Stimulated activated CD4-positive, alpha-beta T cell treated with anti-CD3 and anti-CD28 coated beads, Interleukin-12 subunit alpha, Interleukin-12 subunit beta, amount 100 ng/mL, for 48 hours (primary cell): ENCODE results near the gene SLC25A33.
"Not testable (repeated sequence)": the region's sequence is repeated elsewhere in the genome, so short reads cannot be mapped to it uniquely, and the experiment has no call there.

Experiments
- DNase-seq, 3 donors: peaks; one replicate each; pipeline ENCODE4 v3.0.0-alpha.2; 2020; ENCODE audit warnings: low read depth in 2 of 3, low spot score in 1 of 3

The SLC25A33 gene, protein sequence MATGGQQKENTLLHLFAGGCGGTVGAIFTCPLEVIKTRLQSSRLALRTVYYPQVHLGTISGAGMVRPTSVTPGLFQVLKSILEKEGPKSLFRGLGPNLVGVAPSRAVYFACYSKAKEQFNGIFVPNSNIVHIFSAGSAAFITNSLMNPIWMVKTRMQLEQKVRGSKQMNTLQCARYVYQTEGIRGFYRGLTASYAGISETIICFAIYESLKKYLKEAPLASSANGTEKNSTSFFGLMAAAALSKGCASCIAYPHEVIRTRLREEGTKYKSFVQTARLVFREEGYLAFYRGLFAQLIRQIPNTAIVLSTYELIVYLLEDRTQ

GRCh38 chr1:9539165-9539828 lies at the start of gene SLC25A33:
TSS of gene SLC25A33 (plus strand) at chr1:9539465. CDS start at chr1:9539692, 227 bp downstream.
- DNase-seq, result peak; percentile 97 to 99 (median 98)

- peak; percentile 70 to 90 (median 79) for DNase-seq
Observed at GRCh38 chr1:9490605-9491339, 48.5 kb upstream of the SLC25A33 start.

- DNase-seq, result no peak
Observed at GRCh38 chr1:9493326-9493725, 45.9 kb upstream of the SLC25A33 start.

- peak; percentile 41 to 60 (median 57) for DNase-seq
Observed at GRCh38 chr1:9494936-9495758, 44.1 kb upstream of the SLC25A33 start.

- no peak for DNase-seq
Observed at GRCh38 chr1:9495854-9496374, 43.4 kb upstream of the SLC25A33 start.

GRCh38 chr1:9500756-9501754 lies 38.2 kb upstream of the SLC25A33 start:
- no peak for DNase-seq

GRCh38 chr1:9503001-9503675 lies 36.1 kb upstream of the SLC25A33 start:
- no peak for DNase-seq

DNA sequence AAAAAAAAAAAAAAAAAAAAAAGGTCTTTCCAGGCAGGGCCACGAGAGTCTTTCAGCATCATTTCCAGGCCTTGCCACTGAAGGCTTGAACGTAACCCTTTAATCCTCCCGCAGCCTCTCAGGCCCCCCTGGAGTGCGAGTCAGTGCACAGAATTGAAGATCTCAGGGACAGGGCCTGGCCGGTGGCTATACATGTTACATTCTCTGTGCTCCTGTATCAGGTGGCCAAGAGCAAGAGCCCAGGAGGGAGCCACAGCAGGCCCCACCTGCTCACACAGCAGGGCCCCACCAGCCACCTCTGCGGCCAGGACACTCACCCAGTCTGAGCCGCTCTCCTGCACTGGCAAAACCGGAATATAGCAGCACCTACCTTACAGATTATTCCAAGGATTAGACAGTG lies 34.1 kb upstream of the SLC25A33 start:
- DNase-seq, result no peak

DNA sequence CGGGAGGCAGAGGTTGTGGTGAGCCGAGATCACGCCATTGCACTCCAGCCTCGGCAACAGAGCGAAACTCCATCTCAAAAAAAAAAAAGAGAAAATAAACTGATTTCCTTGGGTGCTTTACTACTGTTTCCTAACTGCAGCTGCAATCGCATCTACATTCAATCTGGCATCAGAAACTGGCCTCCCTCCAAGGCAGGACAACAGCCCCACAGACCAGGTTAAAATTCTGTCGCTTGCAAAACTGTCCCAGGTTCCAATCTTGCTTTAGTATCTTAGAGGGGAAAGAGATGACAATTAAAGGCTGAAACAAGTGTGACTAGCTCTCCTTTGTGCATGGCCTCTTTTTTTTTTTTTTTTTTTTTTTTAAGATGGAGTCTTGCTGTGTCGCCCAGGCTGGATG lies 32.4 kb upstream of the SLC25A33 start:
- DNase-seq, result no peak

DNA sequence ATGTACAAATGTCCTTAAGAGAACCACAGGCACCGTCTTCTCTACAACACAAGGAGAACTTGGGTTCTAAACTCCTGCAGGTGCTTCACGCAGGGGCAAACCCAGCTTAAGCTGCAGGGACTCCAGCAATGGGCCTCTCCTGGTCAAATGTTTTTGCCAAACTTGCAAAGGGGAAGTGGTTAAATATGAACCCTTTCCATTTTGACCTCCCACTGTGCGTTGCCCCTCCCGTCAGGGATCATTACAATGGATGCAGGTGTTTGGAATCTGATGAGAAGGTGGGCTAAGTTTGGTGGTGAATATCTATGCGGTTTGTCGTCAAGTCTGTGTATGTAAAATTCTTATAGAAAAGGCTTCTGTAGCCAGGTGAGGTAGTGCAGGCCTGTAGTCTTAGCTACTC lies 29.1 kb upstream of the SLC25A33 start:
- DNase-seq, result no peak

DNA sequence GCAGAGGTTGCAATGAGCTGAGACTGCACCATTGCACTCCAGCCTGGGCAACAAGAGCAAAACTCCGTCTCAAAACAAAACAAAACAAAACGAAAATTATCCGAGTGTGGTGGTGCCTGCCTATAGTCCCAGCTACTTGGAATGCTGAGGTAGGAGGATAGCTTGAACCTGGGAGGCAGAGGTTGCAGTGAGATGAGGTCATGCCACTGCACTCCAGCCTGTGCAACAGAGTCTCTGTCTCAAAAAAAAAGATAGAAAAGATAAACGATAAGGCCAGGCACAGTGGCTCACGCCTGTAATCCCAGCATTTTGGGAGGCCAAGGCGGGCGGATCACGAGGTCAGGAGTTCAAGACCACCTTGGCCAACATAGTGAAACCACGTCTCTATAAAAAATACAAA lies 23.7 kb upstream of the SLC25A33 start:
- not testable (repeated sequence) for DNase-seq

DNA sequence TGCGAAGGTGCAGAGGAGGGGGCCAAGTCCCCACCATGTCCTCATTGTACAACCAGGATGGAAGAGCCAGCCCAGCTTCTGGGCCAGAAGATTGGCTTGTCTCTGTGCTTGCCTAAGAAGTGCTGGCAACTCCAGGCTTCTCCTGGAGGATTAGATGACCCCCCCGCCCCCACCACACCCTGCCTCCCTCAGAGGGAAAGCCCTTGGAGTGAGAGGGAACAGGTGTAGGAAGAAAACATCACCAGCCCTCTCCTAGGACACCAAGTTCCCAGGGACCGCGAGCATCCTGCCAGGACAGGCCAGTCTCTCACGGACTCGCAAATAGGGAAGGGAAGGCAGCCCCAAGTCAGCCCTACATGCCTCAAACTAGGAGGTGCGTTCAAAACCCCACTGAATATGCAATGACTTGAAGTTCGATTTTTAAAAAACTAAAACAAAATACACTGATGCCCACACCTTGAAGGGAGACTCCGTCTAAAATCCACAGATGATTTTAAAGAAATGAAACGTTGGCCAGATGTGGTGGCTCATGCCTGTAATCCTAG lies 20.7 kb upstream of the SLC25A33 start:
- DNase-seq, result no peak

GRCh38 chr1:9520411-9520810 lies 18.9 kb upstream of the SLC25A33 start:
- DNase-seq, result no peak

GRCh38 chr1:9529190-9529589 lies 10.1 kb upstream of the SLC25A33 start:
- no peak for DNase-seq

GRCh38 chr1:9530320-9530719 lies 8.9 kb upstream of the SLC25A33 start:
- no peak for DNase-seq

DNA sequence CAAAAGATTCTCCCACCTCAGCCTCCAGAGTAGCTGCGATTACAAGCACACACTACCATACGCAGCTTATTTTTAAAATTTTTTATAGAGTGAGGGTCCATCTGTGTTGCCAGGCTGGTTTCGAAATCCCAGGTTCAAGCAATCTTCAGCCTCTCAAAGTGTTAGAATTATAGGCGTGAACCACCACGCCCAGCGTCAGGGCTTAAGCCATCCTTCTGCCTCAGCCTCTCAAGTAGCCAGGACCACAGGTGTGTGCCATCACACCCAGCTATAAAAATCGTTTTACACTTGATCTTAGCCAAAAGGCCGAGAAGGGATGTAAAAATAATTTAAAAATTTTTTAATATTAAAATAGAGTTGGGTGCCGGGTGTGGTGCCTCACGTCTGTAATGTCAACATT lies 4.3 kb upstream of the SLC25A33 start:
- DNase-seq, result no peak

DNA sequence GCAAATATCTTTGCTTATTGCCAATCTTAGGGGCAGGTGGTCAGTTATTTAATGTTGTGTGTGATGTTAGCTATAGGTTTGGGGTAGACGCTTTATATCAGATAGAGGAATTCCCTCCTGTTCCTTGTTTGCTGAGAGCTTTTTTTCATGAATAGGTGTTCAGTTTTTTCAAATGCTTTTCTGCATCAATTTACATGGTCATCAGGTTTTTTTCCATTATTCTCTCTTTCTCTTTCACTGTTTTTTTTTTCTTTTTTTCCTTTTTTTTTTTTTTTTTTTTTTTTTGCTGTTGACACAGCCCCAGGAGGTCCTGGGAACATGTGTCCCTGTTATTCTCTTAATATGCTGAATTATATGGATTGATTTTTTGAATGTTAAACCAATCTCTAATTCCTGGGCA lies 3.0 kb upstream of the SLC25A33 start:
- no peak for DNase-seq

- DNase-seq, result no peak
Observed at GRCh38 chr1:9537863-9538668, 1.2 kb upstream of the SLC25A33 start.
